HepG2 (cell line): Measurements from ENCODE around the gene STK11. TPM values are rescaled to one million over a fixed set of nuclear protein-coding genes. Genes with fewer than 3 reads are reported as not detected.
A peak's percentile ranks its signal among the peaks of the same experiment; 100 is the strongest.

Source experiments
- ADNP ChIP-seq: sonication (generic); formaldehyde crosslinking; IDR thresholded peaks from 2 replicates; pipeline ENCODE4 v1.4.0; 2020; ENCODE audit warnings: missing genetic modification reagents
- BRD4 ChIP-seq: sonication (generic); formaldehyde crosslinking; IDR thresholded peaks from 2 replicates; pipeline ENCODE4 v1.4.0; 2020; ENCODE audit warnings: missing genetic modification reagents
- CBX2 ChIP-seq, 2 experiments: fragments of 200-600 bp in 1 of 2; sonication (generic); formaldehyde crosslinking in 1 of 2; IDR thresholded peaks; 2 replicates each; pipeline versions ENCODE4 v1.7.0 to v1.8.1; 2018 to 2022; ENCODE audit warnings: low read depth in 2 of 2, low read length in 1 of 2, mild to moderate bottlenecking in 1 of 2, missing genetic modification reagents in 1 of 2
- CENPT ChIP-seq: sonication (generic); formaldehyde crosslinking; IDR thresholded peaks from 2 replicates; pipeline ENCODE4 v1.8.0; 2022; ENCODE audit warnings: low read depth, mild to moderate bottlenecking, moderate library complexity, missing genetic modification reagents
- CSRNP1 ChIP-seq: sonication (generic); formaldehyde crosslinking; IDR thresholded peaks from 2 replicates; pipeline ENCODE4 v1.8.1; 2023; ENCODE audit warnings: mild to moderate bottlenecking, missing genetic modification reagents
- DDIT3 ChIP-seq: sonication (generic); formaldehyde crosslinking; IDR thresholded peaks from 2 replicates; pipeline ENCODE4 v1.4.0; 2020; ENCODE audit warnings: mild to moderate bottlenecking, missing genetic modification reagents
- FOXK2 ChIP-seq: fragments of 450-650 bp; IDR thresholded peaks from 2 replicates; pipeline ENCODE4 v1.6.1; 2016
- GPN1 ChIP-seq: sonication (generic); formaldehyde crosslinking; IDR thresholded peaks from 2 replicates; pipeline ENCODE4 v1.5.1; 2020; ENCODE audit warnings: missing genetic modification reagents, borderline replicate concordance
- KDM1A ChIP-seq: IDR thresholded peaks from 2 replicates; pipeline ENCODE4 v1.6.1; 2016; ENCODE audit warnings: missing compliant biosample characterization
- PAF1 ChIP-seq: IDR thresholded peaks from 2 replicates; pipeline ENCODE4 v1.6.1; 2016; ENCODE audit warnings: missing genetic modification reagents, missing compliant biosample characterization
- POLR2A ChIP-seq, 2 experiments: IDR thresholded peaks; 2 replicates each; pipeline ENCODE4 v1.6.1; 2011; ENCODE audit warnings: low read depth in 2 of 2, low read length in 2 of 2, mild to moderate bottlenecking in 1 of 2, moderate library complexity in 1 of 2; ENCODE audit not compliant: insufficient read depth in 1 of 2
- SP4 ChIP-seq: sonication (generic); formaldehyde crosslinking; IDR thresholded peaks from 2 replicates; pipeline ENCODE4 v1.8.1; 2023; ENCODE audit warnings: mild to moderate bottlenecking, missing genetic modification reagents
- SYNCRIP ChIP-seq: fragments of 200-400 bp; formaldehyde crosslinking; IDR thresholded peaks from 2 replicates; pipeline ENCODE4 v1.6.1; 2018; ENCODE audit warnings: mild to moderate bottlenecking, low read depth, low read length; ENCODE audit not compliant: insufficient read depth
- TBX3 ChIP-seq: fragments of 450-650 bp; IDR thresholded peaks from 2 replicates; pipeline ENCODE4 v1.6.1; 2017; ENCODE audit warnings: antibody characterized with exemption, mild to moderate bottlenecking, inconsistent platforms, borderline replicate concordance
- TFE3 ChIP-seq: IDR thresholded peaks from 2 replicates; pipeline ENCODE4 v1.6.1; 2016
- THAP7 ChIP-seq: sonication (generic); formaldehyde crosslinking; IDR thresholded peaks from 2 replicates; pipeline ENCODE4 v1.8.1; 2023; ENCODE audit warnings: mild to moderate bottlenecking, missing genetic modification reagents
- ZBTB34 ChIP-seq: sonication (generic); formaldehyde crosslinking; IDR thresholded peaks from 2 replicates; pipeline ENCODE4 v1.8.0; 2022; ENCODE audit warnings: mild to moderate bottlenecking, missing genetic modification reagents
- ZMYM2 ChIP-seq: sonication (generic); formaldehyde crosslinking; IDR thresholded peaks from 2 replicates; pipeline ENCODE4 v1.8.0; 2022; ENCODE audit warnings: mild to moderate bottlenecking, missing genetic modification reagents
- ZNF143 ChIP-seq: sonication (generic); formaldehyde crosslinking; IDR thresholded peaks from 2 replicates; pipeline ENCODE4 v1.4.0; 2020; ENCODE audit warnings: missing genetic modification reagents
- ZNF260 ChIP-seq: sonication (generic); formaldehyde crosslinking; IDR thresholded peaks from 2 replicates; pipeline ENCODE4 v1.4.0; 2020; ENCODE audit warnings: missing genetic modification reagents, low read depth, mild to moderate bottlenecking, borderline replicate concordance
- ZNF430 ChIP-seq: sonication (generic); formaldehyde crosslinking; IDR thresholded peaks from 2 replicates; pipeline ENCODE4 v1.9.0; 2021; ENCODE audit warnings: mild to moderate bottlenecking, missing genetic modification reagents
- ZNF446 ChIP-seq: sonication (generic); formaldehyde crosslinking; IDR thresholded peaks from 2 replicates; pipeline ENCODE4 v1.5.0; 2020; ENCODE audit warnings: mild to moderate bottlenecking, missing genetic modification reagents
- ZNF558 ChIP-seq: sonication (generic); formaldehyde crosslinking; IDR thresholded peaks from 2 replicates; pipeline ENCODE4 v1.9.0; 2022; ENCODE audit warnings: mild to moderate bottlenecking, missing genetic modification reagents, borderline replicate concordance
- ZNF768 ChIP-seq: sonication (generic); formaldehyde crosslinking; IDR thresholded peaks from 2 replicates; pipeline ENCODE4 v1.4.0; 2020; ENCODE audit warnings: missing genetic modification reagents
- ZSCAN20 ChIP-seq: sonication (generic); formaldehyde crosslinking; IDR thresholded peaks from 2 replicates; pipeline ENCODE4 v1.4.0; 2020; ENCODE audit warnings: missing genetic modification reagents, mild to moderate bottlenecking, borderline replicate concordance
- ZSCAN22 ChIP-seq: sonication (generic); formaldehyde crosslinking; IDR thresholded peaks from 2 replicates; pipeline ENCODE4 v1.4.0; 2020; ENCODE audit warnings: mild to moderate bottlenecking, missing genetic modification reagents
- polyA plus RNA-seq, 8 experiments: library from polyadenylated mRNA; depleted of rRNA in 3 of 8; stranded (reverse) in 7 of 8; unstranded in 1 of 8; fragments of >200 nt; fragmentation: Illumina TruSeq in 4 of 8; extraction: Trizol in 4 of 8; gene quantifications; 2 replicates each; pipeline versions ENCODE4 v1.2.1 to v1.2.3, GENCODE V29; 2011 to 2016; ENCODE audit warnings: low read depth in 4 of 8, missing spikeins in 1 of 8, mixed read lengths in 1 of 8; ENCODE audit not compliant: insufficient read depth in 1 of 8
- total RNA-seq, 5 experiments: library from RNA; depleted of rRNA; stranded (reverse); fragments of >200 nt; fragmentation: Illumina TruSeq; extraction: Trizol; gene quantifications; 2 replicates each; pipeline ENCODE4 v1.2.3, GENCODE V29; 2016; ENCODE audit warnings: low read depth in 1 of 5

The STK11 gene
- total and polyA plus RNA-seq, 2 of the 13 experiments (the other 11 are each of a cell fraction or from before 2014, with no cell fraction given) = 27.5 to 43.6 TPM

GRCh38 chr19:1269478-1270212 is 64.1 kb downstream of the STK11 start (continued):
- TF ChIP-seq ZBTB34 (CRISPR knock-in tag) (no peak), ZNF446 (CRISPR knock-in tag) (peak; percentile 50; the same call in 1 of the 2 replicates), GPN1 (CRISPR knock-in tag) (no peak), ADNP (no peak), ZSCAN22 (CRISPR knock-in tag) (0 out of 2 replicates have a peak, but pooled peaks have one; percentile 43), CBX2 (IDR thresholded peaks at IDR 0.05; ENCODE audit: low read depth, low read length) (no peak), CBX2 (CRISPR knock-in tag; IDR thresholded peaks at IDR 0.05; ENCODE audit: low read depth) (no peak), CENPT (CRISPR knock-in tag) (no peak), SYNCRIP (no peak), THAP7 (CRISPR knock-in tag) (no peak; the same call in 1 of the 2 replicates), PAF1 (CRISPR knock-in tag) (0 out of 2 replicates have a peak, but pooled peaks have one; percentile 26), ZNF768 (CRISPR knock-in tag) (peak; percentile 79), TBX3 (peak; percentile 23; the same call in 1 of the 2 replicates), SP4 (CRISPR knock-in tag) (no peak), CSRNP1 (no peak), DDIT3 (no peak), ZNF558 (CRISPR knock-in tag) (no peak), KDM1A (CRISPR knock-in tag) (no peak), ZNF260 (no peak), ZNF430 (0 out of 2 replicates have a peak, but pooled peaks have one; percentile 1), TFE3 (CRISPR knock-in tag) (no peak), FOXK2 (no peak), ZMYM2 (no peak), BRD4 (no peak), ZSCAN20 (CRISPR knock-in tag) (no peak), POLR2A (IDR thresholded peaks at IDR 0.05; ENCODE audit: insufficient read depth in 1 of 2, low read depth in 2 of 2, low read length in 2 of 2) (peak in 1 of 2 experiments; percentile 89; a peak in 2 of 4 replicates), ZNF143 (CRISPR knock-in tag) (peak; percentile 18; the same call in 1 of the 2 replicates)
